ENCODE results near the gene CLDN9. TPM values are rescaled to one million over a fixed set of nuclear protein-coding genes. Genes with fewer than 3 reads are reported as not detected.

CLDN9 gene
- total RNA-seq, 4 donors from 2014 or later: 0.32 to 0.39 TPM; not detected in 2

DNA sequence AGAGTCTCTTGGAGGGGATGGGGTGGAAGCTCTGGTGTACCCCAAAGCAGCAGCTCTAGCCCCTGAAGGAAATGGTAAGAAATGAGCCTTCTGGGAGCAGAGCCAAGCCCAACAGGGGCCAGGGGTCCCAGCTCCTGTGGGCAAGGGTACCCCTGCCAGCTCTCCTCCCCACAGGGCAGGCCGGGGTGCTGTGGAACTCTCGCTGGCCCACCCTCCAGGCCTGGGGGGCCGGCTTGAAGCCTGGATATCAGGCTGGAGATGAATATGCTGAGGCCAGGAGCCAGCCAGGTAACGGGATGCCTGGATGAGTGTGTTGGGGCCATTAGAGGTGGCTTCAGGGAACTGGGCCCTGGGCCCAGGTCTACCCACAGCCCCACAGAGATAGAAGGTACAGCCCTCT, 12.2 kb upstream of the CLDN9 start:
- ATAC-seq: no peak
- H3K4me1 ChIP-seq: peaks cover 0 to 11% (median 4%) of the 10 kb centered on the region in 3 donors
- H3K9me3 ChIP-seq: no peaks in the 10 kb centered on the region
- 76% methylated on average over 2 of the region's 4 CpGs; no CpG with 5 or more reads in 1 of the 2 donors for WGBS, 2 donors (ENCODE audit: low coverage in 1 of 2)
- H3K4me3 ChIP-seq: no peak overlapping the region
- no peaks in the 10 kb centered on the region for H3K36me3 ChIP-seq
- H3K27me3 ChIP-seq: peaks cover 64% of the 10 kb centered on the region
- no peak for TF ChIP-seq POLR2A (IDR thresholded peaks at IDR 0.05)
- H3K27ac ChIP-seq: no peak overlapping the region

DNA sequence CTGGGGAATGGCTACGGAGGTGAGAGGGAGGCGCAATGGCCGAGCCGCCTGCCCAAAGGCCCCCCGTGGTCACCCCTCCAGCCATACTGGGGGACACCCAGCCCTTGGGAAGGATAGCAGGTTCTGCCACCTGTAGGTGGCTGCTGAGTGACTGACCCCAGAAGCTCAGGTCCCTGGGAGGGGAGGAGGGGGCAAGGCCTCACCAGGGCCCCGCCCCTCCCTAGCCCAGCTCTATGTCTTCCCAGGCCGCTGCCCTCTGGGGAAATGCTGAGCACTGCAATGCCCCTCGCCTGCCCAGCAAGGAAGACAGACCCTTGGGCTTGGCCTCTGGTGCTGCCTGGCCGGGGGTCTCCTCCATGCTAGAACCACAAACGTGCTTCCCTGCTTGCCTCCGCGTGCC, 11.4 kb upstream of the CLDN9 start:
- ATAC-seq: no peak
- WGBS, 2 donors (ENCODE audit: low coverage in 1 of 2): no CpG with 5 or more reads among the region's 12 CpGs
- H3K9me3 ChIP-seq: no peaks in the 10 kb centered on the region
- TF ChIP-seq POLR2A (IDR thresholded peaks at IDR 0.05) (no peak), POLR2AphosphoS5 (IDR thresholded peaks at IDR 0.05) (no peak), EP300 (IDR thresholded peaks at IDR 0.05) (no peak)
- TF ChIP-seq, protein P1, sequence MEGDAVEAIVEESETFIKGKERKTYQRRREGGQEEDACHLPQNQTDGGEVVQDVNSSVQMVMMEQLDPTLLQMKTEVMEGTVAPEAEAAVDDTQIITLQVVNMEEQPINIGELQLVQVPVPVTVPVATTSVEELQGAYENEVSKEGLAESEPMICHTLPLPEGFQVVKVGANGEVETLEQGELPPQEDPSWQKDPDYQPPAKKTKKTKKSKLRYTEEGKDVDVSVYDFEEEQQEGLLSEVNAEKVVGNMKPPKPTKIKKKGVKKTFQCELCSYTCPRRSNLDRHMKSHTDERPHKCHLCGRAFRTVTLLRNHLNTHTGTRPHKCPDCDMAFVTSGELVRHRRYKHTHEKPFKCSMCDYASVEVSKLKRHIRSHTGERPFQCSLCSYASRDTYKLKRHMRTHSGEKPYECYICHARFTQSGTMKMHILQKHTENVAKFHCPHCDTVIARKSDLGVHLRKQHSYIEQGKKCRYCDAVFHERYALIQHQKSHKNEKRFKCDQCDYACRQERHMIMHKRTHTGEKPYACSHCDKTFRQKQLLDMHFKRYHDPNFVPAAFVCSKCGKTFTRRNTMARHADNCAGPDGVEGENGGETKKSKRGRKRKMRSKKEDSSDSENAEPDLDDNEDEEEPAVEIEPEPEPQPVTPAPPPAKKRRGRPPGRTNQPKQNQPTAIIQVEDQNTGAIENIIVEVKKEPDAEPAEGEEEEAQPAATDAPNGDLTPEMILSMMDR (IDR thresholded peaks at IDR 0.05): no peak
- H3K27ac ChIP-seq: no peak overlapping the region
- peaks cover 64% of the 10 kb centered on the region for H3K27me3 ChIP-seq
- H3K36me3 ChIP-seq: no peaks in the 10 kb centered on the region
- H3K4me3 ChIP-seq: no peak overlapping the region
- H3K4me1 ChIP-seq: peaks cover 0 to 11% (median 4%) of the 10 kb centered on the region in 3 donors

DNA sequence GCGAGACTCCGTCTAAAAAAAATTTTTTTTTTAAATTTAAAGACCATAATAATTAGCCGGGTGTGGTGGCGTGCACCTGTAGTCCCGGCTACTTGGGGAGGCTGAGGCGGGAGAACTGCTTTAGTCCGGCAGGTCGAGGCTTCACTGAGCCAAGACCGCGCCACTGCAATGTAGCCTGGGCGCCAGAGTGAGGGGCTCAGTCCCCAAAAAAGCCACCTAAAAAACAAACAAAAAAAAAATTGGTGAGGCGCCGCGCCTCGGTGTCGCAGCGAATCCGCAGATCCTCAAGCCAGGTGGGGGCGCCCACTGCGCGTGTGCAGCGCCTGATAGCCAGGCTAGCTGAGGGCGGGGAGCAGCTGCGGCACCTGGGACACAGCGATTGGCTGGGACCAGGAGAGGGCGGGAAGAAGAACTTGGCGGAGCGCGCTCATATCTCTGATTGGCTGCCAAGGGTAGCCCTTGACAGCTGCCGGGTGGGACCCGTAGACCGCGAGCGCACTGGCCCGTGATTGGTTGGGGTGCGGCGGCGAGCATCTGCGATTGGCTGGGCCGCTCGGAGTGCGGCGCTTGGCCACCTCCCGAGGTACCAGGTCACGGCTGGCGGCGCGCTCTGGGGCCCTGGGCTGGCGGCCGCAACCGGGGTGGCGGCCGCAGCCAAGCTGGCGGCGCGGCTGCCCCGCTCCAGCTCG, 9.0 kb upstream of the CLDN9 start:
- peak overlapping the region in 1 of 4 donors; percentile 71 for H3K27ac ChIP-seq
- H3K4me3 ChIP-seq: peak overlapping the region in 1 of 2 donors; percentile 44
- peaks cover 0 to 11% (median 4%) of the 10 kb centered on the region in 3 donors for H3K4me1 ChIP-seq
- H3K36me3 ChIP-seq: no peaks in the 10 kb centered on the region
- H3K27me3 ChIP-seq: peaks cover 66% of the 10 kb centered on the region
- 2 to 14% methylated on average over 9 to 17 of the region's 58 CpGs for WGBS, 2 donors (ENCODE audit: low coverage in 1 of 2)
- H3K9me3 ChIP-seq: no peaks in the 10 kb centered on the region
- ATAC-seq: peak; percentile 99
- TF ChIP-seq, protein P1 (IDR thresholded peaks at IDR 0.05): peak in 3 of 4 experiments; percentile 38 to 82 (median 52)
- TF ChIP-seq EP300 (IDR thresholded peaks at IDR 0.05) (no peak), POLR2AphosphoS5 (IDR thresholded peaks at IDR 0.05) (peak; percentile 58), POLR2A (IDR thresholded peaks at IDR 0.05) (no peak)

DNA sequence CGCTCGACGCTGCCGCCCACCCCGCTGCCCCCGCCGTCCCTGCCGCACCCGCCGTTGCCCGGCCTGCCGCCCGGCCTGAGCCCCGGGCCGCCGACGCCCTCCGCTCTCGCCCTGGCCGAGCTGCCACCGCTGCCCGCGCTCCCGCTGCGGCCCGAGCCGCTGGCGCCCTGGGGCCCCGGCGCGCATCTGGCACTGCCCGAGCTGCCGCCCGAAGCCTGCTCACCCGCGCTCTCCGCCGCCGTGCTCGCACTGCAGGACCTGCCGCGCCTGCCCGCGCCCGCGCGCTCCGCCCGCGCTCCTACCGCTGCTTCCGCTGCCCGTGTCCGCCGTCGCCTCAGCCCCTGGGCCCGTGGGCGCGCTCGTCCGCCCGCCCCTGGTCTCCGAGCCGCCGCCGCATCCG, 8.4 kb upstream of the CLDN9 start:
- H3K27me3 ChIP-seq: peaks cover 68% of the 10 kb centered on the region
- ATAC-seq: peak; percentile 20
- H3K4me3 ChIP-seq: peak overlapping the region in 1 of 2 donors; percentile 44
- WGBS, 2 donors (ENCODE audit: low coverage in 1 of 2): no CpG with 5 or more reads among the region's 67 CpGs
- H3K9me3 ChIP-seq: no peaks in the 10 kb centered on the region
- peaks cover 0 to 11% (median 4%) of the 10 kb centered on the region in 3 donors for H3K4me1 ChIP-seq
- H3K36me3 ChIP-seq: no peaks in the 10 kb centered on the region
- H3K27ac ChIP-seq: peak overlapping the region in 1 of 4 donors; percentile 71
- TF ChIP-seq, protein P1 (IDR thresholded peaks at IDR 0.05): no peak
- TF ChIP-seq EP300 (IDR thresholded peaks at IDR 0.05) (no peak), POLR2AphosphoS5 (IDR thresholded peaks at IDR 0.05) (no peak), POLR2A (IDR thresholded peaks at IDR 0.05) (no peak)

DNA sequence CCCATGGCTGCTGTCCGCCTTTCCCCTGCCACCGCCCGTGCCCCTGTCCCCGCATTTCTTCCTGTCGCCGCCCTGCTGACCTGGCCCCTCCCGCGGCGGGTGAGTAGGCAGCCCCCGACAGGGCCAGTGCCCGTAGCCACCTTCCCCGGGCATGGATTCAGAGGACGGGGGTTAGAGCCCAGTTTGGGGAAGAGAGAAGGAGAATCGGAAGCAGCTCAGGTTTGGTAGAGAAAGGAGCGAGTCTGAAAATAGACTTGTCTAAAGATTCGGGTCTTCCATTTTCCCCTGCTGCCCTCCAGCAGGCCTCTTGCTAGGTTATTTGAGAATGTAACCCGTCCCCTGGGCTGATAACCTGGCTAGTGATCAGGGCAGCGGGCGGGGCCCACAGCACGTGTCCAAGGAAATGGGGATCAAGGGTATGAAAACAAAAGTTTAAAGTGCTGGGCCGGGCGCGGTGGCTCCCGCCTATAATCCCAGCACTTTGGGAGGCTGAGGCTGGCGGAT, 7.9 kb upstream of the CLDN9 start:
- Histone ChIP-seq H3K27ac (no peak overlapping the region), H3K27me3 (peaks cover 69% of the 10 kb centered on the region), H3K4me1 (peaks cover 0 to 11% (median 4%) of the 10 kb centered on the region in 3 donors), H3K9me3 (no peaks in the 10 kb centered on the region), H3K36me3 (no peaks in the 10 kb centered on the region), H3K4me3 (peak overlapping the region in 1 of 2 donors; percentile 44)
- no peak for TF ChIP-seq POLR2AphosphoS5 (IDR thresholded peaks at IDR 0.05)
- no peak for TF ChIP-seq EP300 (IDR thresholded peaks at IDR 0.05)
- TF ChIP-seq, protein P1 (IDR thresholded peaks at IDR 0.05): no peak
- no peak for TF ChIP-seq POLR2A (IDR thresholded peaks at IDR 0.05)
- 0 to 18% methylated on average over 2 to 14 of the region's 25 CpGs for WGBS, 2 donors (ENCODE audit: low coverage in 1 of 2)
- no peak for ATAC-seq

All from gastroesophageal sphincter (tissue), 4 donors.